H1 (cell line): ENCODE results near the gene MNX1. TPM values are rescaled to one million over a fixed set of nuclear protein-coding genes. Genes with fewer than 3 reads are reported as not detected.

Experiments used
- CTCF ChIA-PET: fragments of 300-600 bp; sonication (Branson Sonifier 250); formaldehyde crosslinking; loops from one replicate; lab custom pipeline; 2021; ENCODE audit not compliant: partially characterized antibody; lab: Charles Lee
- POLR2A ChIA-PET: fragments of 300-600 bp; sonication (Branson Sonifier 250); formaldehyde crosslinking; loops from one replicate; lab custom pipeline; 2021; ENCODE audit warnings: inconsistent platforms; ENCODE audit not compliant: partially characterized antibody; lab: Charles Lee
- DNase-seq, 2 experiments: peaks; one replicate each; pipeline versions ENCODE4 v3.0.0 to v3.0.0-alpha.2; 2010 to 2022; ENCODE audit warnings: low spot score in 2 of 2, low read depth in 1 of 2, mixed read lengths in 1 of 2
- FAIRE-seq: peaks from 2 replicates; lab custom pipeline; 2011; peaks lifted over from hg19 to GRCh38; lab: Jason Lieb, UNC
- H2AFZ ChIP-seq: 2 replicates; pipeline ENCODE4 v1.8.1; 2012; ENCODE audit warnings: low read length, inconsistent platforms
- H2AK5ac ChIP-seq: 2 replicates; pipeline ENCODE4 v1.6.1; 2013; ENCODE audit warnings: low read depth, low read length
- H2BK120ac ChIP-seq: replicated peaks from 2 replicates; pipeline ENCODE3; 2013; ENCODE audit warnings: low read depth, low read length, inconsistent platforms
- H2BK12ac ChIP-seq: 2 replicates; pipeline ENCODE4 v1.6.1; 2013; ENCODE audit warnings: low read depth, low read length
- H2BK15ac ChIP-seq: 2 replicates; pipeline ENCODE4 v1.6.1; 2013; ENCODE audit warnings: low read length
- H2BK20ac ChIP-seq: 2 replicates; pipeline ENCODE4 v1.6.1; 2013; ENCODE audit warnings: low read length
- H2BK5ac ChIP-seq: 2 replicates; pipeline ENCODE4 v1.6.1; 2013; ENCODE audit warnings: low read depth, low read length
- H3K14ac ChIP-seq: 2 replicates; pipeline ENCODE4 v1.6.1; 2013; ENCODE audit warnings: inconsistent platforms; ENCODE audit not compliant: insufficient read length
- H3K18ac ChIP-seq: 2 replicates; pipeline ENCODE4 v1.6.1; 2013; ENCODE audit warnings: low read length; ENCODE audit errors: extremely low read depth
- H3K23ac ChIP-seq: 2 replicates; pipeline ENCODE4 v1.6.1; 2013; ENCODE audit warnings: inconsistent platforms; ENCODE audit not compliant: insufficient read length
- H3K23me2 ChIP-seq: 2 replicates; pipeline ENCODE4 v1.6.1; 2013; ENCODE audit warnings: low read depth, low read length
- H3K27ac ChIP-seq: 2 replicates; pipeline ENCODE4 v1.6.1; 2011; ENCODE audit warnings: low read depth, low read length, inconsistent platforms
- H3K27me3 ChIP-seq, 4 experiments: replicated peaks in 1 of 4; 1 replicate in 1 of 4; 2 replicates in 3 of 4; pipeline versions ENCODE4 v1.6.1 to v1.8.1; 2011 to 2013; ENCODE audit warnings: low read length in 3 of 4, mild to moderate bottlenecking in 3 of 4, inconsistent platforms in 2 of 4, mixed read lengths in 2 of 4, moderate library complexity in 1 of 4; ENCODE audit not compliant: control insufficient read depth in 3 of 4, insufficient read depth in 3 of 4; ENCODE audit errors: extremely low read depth in 1 of 4
- H3K36me3 ChIP-seq, 4 experiments: 2 replicates each; pipeline versions ENCODE4 v1.6.1 to v1.8.1; 2011 to 2013; ENCODE audit warnings: mild to moderate bottlenecking in 4 of 4, low read length in 3 of 4, moderate library complexity in 2 of 4, control low read depth in 1 of 4, inconsistent platforms in 1 of 4; ENCODE audit not compliant: insufficient read depth in 4 of 4, control insufficient read depth in 2 of 4
- H3K4ac ChIP-seq: replicated peaks from 2 replicates; pipeline ENCODE3; 2013; ENCODE audit warnings: low read length, low read depth, mixed read lengths, inconsistent platforms; ENCODE audit not compliant: insufficient read length
- H3K4me1 ChIP-seq, 4 experiments: replicated peaks in 1 of 4; 1 replicate in 1 of 4; 2 replicates in 3 of 4; pipeline versions ENCODE4 v1.6.1 to v1.8.1; 2011 to 2013; ENCODE audit warnings: low read length in 3 of 4, inconsistent platforms in 2 of 4, mixed read lengths in 1 of 4; ENCODE audit not compliant: insufficient read depth in 4 of 4, control insufficient read depth in 3 of 4
- H3K4me2 ChIP-seq, 2 experiments: 2 replicates each; pipeline versions ENCODE4 v1.6.1 to v1.8.1; 2011 to 2013; ENCODE audit warnings: low read depth in 2 of 2, low read length in 2 of 2, control low read depth in 1 of 2, inconsistent platforms in 1 of 2, mild to moderate bottlenecking in 1 of 2; ENCODE audit not compliant: insufficient read depth in 1 of 2
- H3K4me3 ChIP-seq, 4 experiments: fragments of 200-600, 300-600 bp in 1 of 4; sonication (generic), shearing (Covaris generic), sonication (Bioruptor Twin) in 1 of 4; 2 replicates each; pipeline versions ENCODE4 v1.5.1 to v1.8.1; 2011 to 2016; ENCODE audit warnings: low read length in 4 of 4, low read depth in 3 of 4, control low read depth in 2 of 4, inconsistent platforms in 2 of 4, mild to moderate bottlenecking in 2 of 4, mixed read lengths in 1 of 4, moderate library complexity in 1 of 4; ENCODE audit not compliant: insufficient read depth in 2 of 4; ENCODE audit errors: extremely low read depth in 1 of 4
- H3K56ac ChIP-seq: replicated peaks from 2 replicates; pipeline ENCODE3; 2013; ENCODE audit warnings: low read depth, mild to moderate bottlenecking, mixed read lengths, low read length, inconsistent platforms; ENCODE audit not compliant: insufficient read length
- H3K79me1 ChIP-seq: 2 replicates; pipeline ENCODE4 v1.6.1; 2013; ENCODE audit warnings: low read depth, low read length, control low read depth
- H3K79me2 ChIP-seq, 2 experiments: 2 replicates each; pipeline versions ENCODE4 v1.6.1 to v1.8.1; 2012 to 2013; ENCODE audit warnings: low read length in 2 of 2, mild to moderate bottlenecking in 2 of 2, inconsistent platforms in 1 of 2; ENCODE audit not compliant: insufficient read depth in 2 of 2, control insufficient read depth in 1 of 2
- H3K9ac ChIP-seq, 4 experiments: replicated peaks in 1 of 4; 1 replicate in 1 of 4; 2 replicates in 3 of 4; pipeline versions ENCODE4 v1.6.1 to v1.8.1; 2011 to 2013; ENCODE audit warnings: low read depth in 3 of 4, low read length in 3 of 4, control low read depth in 2 of 4, mild to moderate bottlenecking in 2 of 4, moderate library complexity in 2 of 4, inconsistent platforms in 1 of 4; ENCODE audit errors: extremely low read depth in 1 of 4
- H3K9me3 ChIP-seq, 2 experiments: 2 replicates each; pipeline versions ENCODE4 v1.6.1 to v1.8.1; 2012 to 2013; ENCODE audit warnings: mild to moderate bottlenecking in 2 of 2, moderate library complexity in 2 of 2, control low read depth in 1 of 2, inconsistent platforms in 1 of 2, low read depth in 1 of 2, low read length in 1 of 2, mixed read lengths in 1 of 2; ENCODE audit not compliant: insufficient read depth in 2 of 2
- H4K20me1 ChIP-seq, 2 experiments: replicated peaks in 1 of 2; 2 replicates each; pipeline versions ENCODE3 to v1.8.1; 2011 to 2013; ENCODE audit warnings: inconsistent platforms in 2 of 2, low read length in 2 of 2, mild to moderate bottlenecking in 1 of 2; ENCODE audit not compliant: insufficient read depth in 2 of 2, control insufficient read depth in 1 of 2
- H4K5ac ChIP-seq: 2 replicates; pipeline ENCODE4 v1.6.1; 2013; ENCODE audit warnings: low read length, low read depth, mixed read lengths, inconsistent platforms; ENCODE audit not compliant: insufficient read length
- H4K8ac ChIP-seq: 2 replicates; pipeline ENCODE4 v1.8.0; 2013; ENCODE audit warnings: mild to moderate bottlenecking, moderate library complexity, low read length, inconsistent platforms; ENCODE audit not compliant: insufficient read depth; ENCODE audit errors: extremely low read depth
- H4K91ac ChIP-seq: replicated peaks from 2 replicates; pipeline ENCODE3; 2013; ENCODE audit warnings: low read length, mixed read lengths, inconsistent platforms; ENCODE audit not compliant: insufficient read length
- CREB1 ChIP-seq: IDR thresholded peaks from 2 replicates; pipeline ENCODE4 v1.6.1; 2012; ENCODE audit warnings: inconsistent platforms
- FOSL1 ChIP-seq: IDR thresholded peaks from 2 replicates; pipeline ENCODE4 v1.6.1; 2011; ENCODE audit warnings: mild to moderate bottlenecking, low read depth, low read length, moderate library complexity; ENCODE audit not compliant: insufficient read depth
- PHF8 ChIP-seq: fragments of 200-600 bp; sonication (generic); conservative IDR thresholded peaks from 2 replicates; pipeline ENCODE4 v1.7.1; 2012; ENCODE audit warnings: low read depth, mild to moderate bottlenecking, inconsistent platforms, low read length, moderate library complexity
- RAD21 ChIP-seq, 2 experiments: IDR thresholded peaks in 1 of 2; conservative IDR thresholded peaks in 1 of 2; 2 replicates each; pipeline ENCODE4 v1.6.1; 2011; ENCODE audit warnings: low read depth in 2 of 2, low read length in 2 of 2, improper control_type of control experiment in 1 of 2, inconsistent platforms in 1 of 2, mild to moderate bottlenecking in 1 of 2, moderate library complexity in 1 of 2
- RFX5 ChIP-seq: IDR thresholded peaks from 2 replicates; pipeline ENCODE4 v1.6.1; 2011; ENCODE audit warnings: low read depth, low read length, improper control_type of control experiment, borderline replicate concordance
- ZNF274 ChIP-seq: IDR thresholded peaks from 2 replicates; pipeline ENCODE4 v1.7.0; 2012; ENCODE audit warnings: low read length, borderline replicate concordance; ENCODE audit errors: extremely low read depth
- WGBS, 2 experiments: shearing (Covaris generic) in 1 of 2; methylation state at CpG; one replicate each; pipeline versions ENCODE4 v1.1.6 to v1.1.7; 2013 to 2015; ENCODE audit warnings: low lambda C conversion rate in 2 of 2, mixed read lengths in 2 of 2, inconsistent platforms in 1 of 2, low coverage in 1 of 2, missing lambda C conversion rate in 1 of 2; ENCODE audit not compliant: insufficient replicate concordance in 2 of 2, insufficient coverage in 1 of 2, insufficient read length in 1 of 2; ENCODE audit errors: extremely low coverage in 1 of 2, missing lambda C conversion rate in 1 of 2; 5-methylcytosine and 5-hydroxymethylcytosine counted together
- polyA plus RNA-seq, 7 experiments: library from polyadenylated mRNA; depleted of rRNA in 3 of 7; stranded (reverse) in 5 of 7; unstranded in 2 of 7; fragments of >200 nt in 5 of 7; fragments of 200-250 nt in 2 of 7; gene quantifications; 1 replicate in 5 of 7; 2 replicates in 1 of 7; 4 replicates in 1 of 7; pipeline versions ENCODE4 v1.2.1 to v1.2.3, GENCODE V29; 2011 to 2013; ENCODE audit warnings: missing spikeins in 2 of 7, mixed read lengths in 2 of 7
- total RNA-seq: library from RNA; stranded (reverse); fragmentation: NEBNext Ultra II Directional; extraction: Animal tissue kit (Norgen Biotek cat#: 25700); gene quantifications from 2 replicates; pipeline ENCODE4 v1.2.1, GENCODE V29; 2021

The MNX1 gene
- total and polyA plus RNA-seq, 2 of the 8 experiments (the other 6 are each of a cell fraction or from before 2014, with no cell fraction given): 0.39 TPM; not detected in 1

GRCh38 chr7:157008206-157009169 lies 2.0 kb downstream of the MNX1 start:
- Histone ChIP-seq H3K23ac (no peak overlapping the region), H2AFZ (no peak overlapping the region), H3K4me1 (peaks cover 3 to 34% (median 15%) of the 10 kb centered on the region in 4 experiments), H3K79me2 (no peaks in the 10 kb centered on the region), H3K4ac (no peak overlapping the region), H2BK12ac (0 out of 2 replicates have a peak overlapping the region, but pooled peaks have one; percentile 33), H2BK5ac (no peak overlapping the region), H2BK20ac (no peak overlapping the region), H3K4me2 (no peak overlapping the region), H3K27ac (no peak overlapping the region), H2BK120ac (no peak overlapping the region), H4K20me1 (peaks cover 20 to 29% of the 10 kb centered on the region in 2 experiments), H2AK5ac (no peak overlapping the region), H3K9ac (no peak overlapping the region), H4K8ac (no peak overlapping the region), H3K23me2 (peaks cover 8% of the 10 kb centered on the region; the same call in 1 of the 2 replicates), H3K18ac (no peak overlapping the region; the same call in 1 of the 2 replicates), H3K79me1 (no peaks in the 10 kb centered on the region), H4K5ac (no peak overlapping the region), H4K91ac (no peak overlapping the region), H3K36me3 (peaks cover 0 to 16% (median 0%) of the 10 kb centered on the region in 4 experiments; a peak in 1 of 8 replicates), H3K4me3 (no peak overlapping the region), H3K27me3 (peaks cover 94 to 98% (median 96%) of the 10 kb centered on the region in 4 experiments), H2BK15ac (no peak overlapping the region), H3K56ac (no peak overlapping the region), H3K9me3 (no peaks in the 10 kb centered on the region), H3K14ac (no peak overlapping the region)
- POLR2A ChIA-PET: interaction anchor here (0.9 to 3.3 kb wide), 4 partner anchors 8 to 14 kb away, joined by 3 to 15 read pairs (median 3); no protein-coding TSS in a partner anchor
- WGBS, 2 experiments: 14% methylated on average over 27 of the region's 35 CpGs; no CpG with 5 or more reads in 1 of the 2 experiments
- FAIRE-seq: no peak
- DNase-seq: peak in 1 of 2 experiments; percentile 59
- CTCF ChIA-PET: interaction anchor here (0.7 to 1.7 kb wide), 3 partner anchors 11 to 1203 kb away, joined by 3 to 4 read pairs (median 3); no protein-coding TSS in a partner anchor
- TF ChIP-seq ZNF274 (no peak), RAD21 (IDR thresholded peaks at IDR 0.05 in 1 of 2, conservative IDR thresholded peaks at IDR 0.05 in 1 of 2; ENCODE audit: low read depth in 2 of 2, low read length in 2 of 2) (no peak), FOSL1 (no peak), RFX5 (no peak), PHF8 (no peak), CREB1 (no peak)
